Ectodermal cell (in vitro differentiated cells): ENCODE data around the gene KANSL1.
"Not testable (repeated sequence)": the region's sequence is repeated elsewhere in the genome, so short reads cannot be mapped to it uniquely, and the experiment has no call there.

Experiments
- H3K27ac ChIP-seq: 2 replicates; pipeline ENCODE4 v1.7.0; 2013; ENCODE audit warnings: mild to moderate bottlenecking, low read depth, low read length; ENCODE audit not compliant: insufficient read depth, poor library complexity, severe bottlenecking
- H3K27me3 ChIP-seq: 2 replicates; pipeline ENCODE4 v1.7.0; 2013; ENCODE audit warnings: mild to moderate bottlenecking, low read length; ENCODE audit not compliant: insufficient read depth, control insufficient read depth, poor library complexity, severe bottlenecking
- H3K36me3 ChIP-seq: one replicate; pipeline ENCODE4 v1.7.0; 2013; ENCODE audit warnings: low read length; ENCODE audit not compliant: control insufficient read depth, insufficient read depth
- H3K4me1 ChIP-seq: one replicate; pipeline ENCODE4 v1.7.0; 2013; ENCODE audit warnings: low read length; ENCODE audit not compliant: control insufficient read depth, insufficient read depth
- H3K4me3 ChIP-seq: 2 replicates; pipeline ENCODE4 v1.7.0; 2013; ENCODE audit warnings: low read depth, low read length, control low read depth; ENCODE audit not compliant: insufficient read depth
- H3K9me3 ChIP-seq: 2 replicates; pipeline ENCODE4 v1.7.0; 2013; ENCODE audit warnings: mild to moderate bottlenecking, low read length, moderate library complexity; ENCODE audit not compliant: control insufficient read depth
- WGBS, 2 experiments: methylation state at CpG; one replicate each; pipeline ENCODE4 v1.1.7; 2013; ENCODE audit warnings: missing lambda C conversion rate in 2 of 2; 5-methylcytosine and 5-hydroxymethylcytosine counted together

Gene KANSL1

GRCh38 chr17:46180892-46181274 is 12.3 kb downstream of the KANSL1 start:
- H3K27ac ChIP-seq, result no peak overlapping the region
- peaks cover 12% of the 10 kb centered on the region for H3K4me1 ChIP-seq
- H3K36me3 ChIP-seq, result no peaks in the 10 kb centered on the region
- no peaks in the 10 kb centered on the region for H3K27me3 ChIP-seq
- no peaks in the 10 kb centered on the region for H3K9me3 ChIP-seq
- WGBS, 2 experiments, result 89 to 93% methylated on average over 2 of the region's 2 CpGs
- no peak overlapping the region for H3K4me3 ChIP-seq

DNA sequence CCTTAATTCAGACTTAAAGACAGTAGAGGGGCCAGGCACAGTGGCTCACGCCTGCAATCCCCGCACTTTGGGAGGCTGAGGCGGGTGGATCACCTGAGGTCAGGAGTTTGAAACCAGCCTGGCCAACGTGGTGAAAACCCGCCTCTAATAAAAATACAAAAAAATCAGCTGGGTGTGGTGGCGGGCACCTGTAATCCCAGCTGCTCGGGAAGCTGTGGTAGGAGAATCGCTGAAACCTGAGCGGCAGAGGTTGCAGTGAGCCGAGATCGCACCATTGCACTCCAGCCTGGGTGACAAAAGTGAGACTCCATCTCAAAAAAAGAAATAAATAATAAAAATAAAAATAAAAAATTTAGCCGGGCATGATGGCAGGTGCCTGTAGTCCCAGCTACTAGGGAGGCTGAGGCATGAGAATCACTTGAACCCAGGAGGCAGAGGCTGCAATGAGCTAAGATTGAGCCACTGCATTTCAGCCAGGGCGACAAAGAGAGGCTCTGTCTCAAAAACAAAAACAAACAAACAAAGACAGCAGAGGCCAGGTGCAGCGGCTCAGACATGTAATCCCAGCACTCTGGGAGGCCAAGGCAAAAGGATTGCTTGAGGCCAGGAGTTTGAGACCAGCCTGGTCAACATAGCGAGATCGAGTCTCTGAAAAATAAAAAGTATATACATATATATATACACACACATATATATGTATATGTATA is 12.9 kb downstream of the KANSL1 start:
- WGBS, 2 experiments, result 88 to 89% methylated on average over 12 to 14 of the region's 16 CpGs
- not testable (repeated sequence) for H3K36me3 ChIP-seq, H3K4me3 ChIP-seq, H3K27ac ChIP-seq, H3K27me3 ChIP-seq, H3K9me3 ChIP-seq
- peaks cover 12% of the 10 kb centered on the region for H3K4me1 ChIP-seq

DNA sequence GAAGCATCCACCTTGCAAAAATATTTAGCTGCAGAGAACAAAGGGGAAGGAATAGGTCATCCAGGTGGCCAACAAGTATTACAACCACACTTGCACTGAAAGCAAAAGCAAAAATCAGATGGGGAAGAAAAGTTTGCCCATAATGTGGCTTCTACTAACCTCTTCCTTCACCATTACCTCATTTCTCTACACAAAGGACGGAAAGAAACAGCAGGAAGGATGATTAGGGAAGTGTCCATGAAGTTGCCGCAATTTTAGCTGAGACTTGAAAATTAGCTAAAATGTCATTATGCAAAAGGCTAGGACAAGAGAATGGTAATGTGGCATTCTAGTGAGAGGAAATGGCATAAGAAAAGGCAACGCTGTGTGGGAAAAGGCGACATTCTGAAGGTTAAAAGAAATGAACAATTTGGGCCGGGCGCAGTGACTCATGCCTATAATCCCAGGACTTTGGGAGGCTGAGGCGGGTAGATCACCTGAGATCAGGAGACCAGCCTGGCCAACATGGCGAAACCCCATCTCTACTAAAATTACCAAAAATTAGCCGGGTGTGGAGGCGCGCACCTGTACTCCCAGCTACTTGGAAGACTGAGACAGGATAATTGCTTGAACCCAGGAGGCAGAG is 13.7 kb downstream of the KANSL1 start:
- no peaks in the 10 kb centered on the region for H3K36me3 ChIP-seq
- H3K4me1 ChIP-seq, result peaks cover 7% of the 10 kb centered on the region
- no peak overlapping the region for H3K4me3 ChIP-seq
- 89 to 91% methylated on average over 11 of the region's 11 CpGs for WGBS, 2 experiments
- H3K27ac ChIP-seq, result no peak overlapping the region
- no peaks in the 10 kb centered on the region for H3K27me3 ChIP-seq
- no peaks in the 10 kb centered on the region for H3K9me3 ChIP-seq

GRCh38 chr17:46178550-46179214 is 14.5 kb downstream of the KANSL1 start:
- Histone ChIP-seq H3K36me3 (no peaks in the 10 kb centered on the region), H3K27me3 (no peaks in the 10 kb centered on the region), H3K4me1 (peaks cover 3% of the 10 kb centered on the region), H3K4me3 (no peak overlapping the region), H3K27ac (no peak overlapping the region), H3K9me3 (no peaks in the 10 kb centered on the region)
- 88% methylated on average over 4 of the region's 4 CpGs for WGBS, 2 experiments

GRCh38 chr17:46176975-46177374 is 16.3 kb downstream of the KANSL1 start:
- 85 to 98% methylated on average over 2 to 3 of the region's 3 CpGs for WGBS, 2 experiments
- Histone ChIP-seq H3K36me3 (peaks cover 1% of the 10 kb centered on the region), H3K27me3 (no peaks in the 10 kb centered on the region), H3K4me1 (peaks cover 5% of the 10 kb centered on the region), H3K4me3 (no peak overlapping the region), H3K9me3 (no peaks in the 10 kb centered on the region), H3K27ac (no peak overlapping the region)

- Histone ChIP-seq H3K27me3 (no peaks in the 10 kb centered on the region), H3K4me1 (peaks cover 5% of the 10 kb centered on the region), H3K27ac (no peak overlapping the region), H3K9me3 (no peaks in the 10 kb centered on the region), H3K36me3 (peaks cover 10% of the 10 kb centered on the region), H3K4me3 (no peak overlapping the region)
- no CpG with 5 or more reads among the region's 1 CpG for WGBS, 2 experiments
These were observed 17.3 kb downstream of the KANSL1 start for GRCh38 chr17:46175891-46176290.

- Histone ChIP-seq H3K4me3 (no peak overlapping the region), H3K27ac (no peak overlapping the region), H3K9me3 (no peaks in the 10 kb centered on the region), H3K27me3 (no peaks in the 10 kb centered on the region), H3K36me3 (peaks cover 22% of the 10 kb centered on the region), H3K4me1 (peaks cover 5% of the 10 kb centered on the region)
- 95 to 96% methylated on average over 2 of the region's 2 CpGs for WGBS, 2 experiments
These were observed 20.1 kb downstream of the KANSL1 start for GRCh38 chr17:46173153-46173552.

GRCh38 chr17:46171939-46172338 is 21.3 kb downstream of the KANSL1 start:
- H3K27me3 ChIP-seq, result no peaks in the 10 kb centered on the region
- peaks cover 5% of the 10 kb centered on the region for H3K4me1 ChIP-seq
- WGBS, 2 experiments, result 93 to 97% methylated on average over 10 to 14 of the region's 14 CpGs
- H3K9me3 ChIP-seq, result no peaks in the 10 kb centered on the region
- peaks cover 22% of the 10 kb centered on the region for H3K36me3 ChIP-seq
- no peak overlapping the region for H3K27ac ChIP-seq
- no peak overlapping the region for H3K4me3 ChIP-seq

GRCh38 chr17:46170639-46171429 is 22.4 kb downstream of the KANSL1 start:
- H3K4me3 ChIP-seq, result no peak overlapping the region
- H3K4me1 ChIP-seq, result peaks cover 5% of the 10 kb centered on the region
- 96 to 98% methylated on average over 11 of the region's 11 CpGs for WGBS, 2 experiments
- peaks cover 22% of the 10 kb centered on the region for H3K36me3 ChIP-seq
- H3K9me3 ChIP-seq, result no peaks in the 10 kb centered on the region
- no peaks in the 10 kb centered on the region for H3K27me3 ChIP-seq
- no peak overlapping the region for H3K27ac ChIP-seq
